HepG2 (cell line): Measurements from ENCODE around the gene HSF4. TPM values are rescaled to one million over a fixed set of nuclear protein-coding genes. Genes with fewer than 3 reads are reported as not detected.

Source experiments
- CREB3 ChIP-seq: sonication (generic); formaldehyde crosslinking; IDR thresholded peaks from 2 replicates; pipeline ENCODE4 v1.5.0; 2020; ENCODE audit warnings: missing genetic modification reagents
- ISX ChIP-seq: sonication (generic); formaldehyde crosslinking; conservative IDR thresholded peaks from 2 replicates; pipeline ENCODE4 v1.5.0; 2020; ENCODE audit warnings: missing genetic modification reagents
- NRL ChIP-seq: sonication (generic); formaldehyde crosslinking; IDR thresholded peaks from 2 replicates; pipeline ENCODE4 v1.5.0; 2020; ENCODE audit warnings: missing genetic modification reagents, mild to moderate bottlenecking, moderate library complexity, borderline replicate concordance
- PAWR ChIP-seq: sonication (generic); formaldehyde crosslinking; IDR thresholded peaks from 2 replicates; pipeline ENCODE4 v1.4.0; 2020; ENCODE audit warnings: missing genetic modification reagents, mild to moderate bottlenecking, borderline replicate concordance
- PTBP1 ChIP-seq: fragments of 200-400 bp; formaldehyde crosslinking; IDR thresholded peaks from 2 replicates; pipeline ENCODE4 v1.6.1; 2018; ENCODE audit warnings: low read length, low read depth; ENCODE audit not compliant: poor library complexity, severe bottlenecking
- RBM39 ChIP-seq: fragments of 200-400 bp; formaldehyde crosslinking; IDR thresholded peaks from one replicate; pipeline ENCODE4 v1.6.1; 2018; ENCODE audit warnings: antibody characterized with exemption, mild to moderate bottlenecking, low read depth, low read length; ENCODE audit not compliant: poor library complexity, severe bottlenecking
- REST ChIP-seq, 2 experiments: IDR thresholded peaks; 2 replicates each; pipeline ENCODE4 v1.6.1; 2011 to 2012; ENCODE audit warnings: low read length in 2 of 2, borderline replicate concordance in 1 of 2, low read depth in 1 of 2, mild to moderate bottlenecking in 1 of 2, moderate library complexity in 1 of 2
- SAP130 ChIP-seq: IDR thresholded peaks from 2 replicates; pipeline ENCODE4 v1.6.1; 2016; ENCODE audit warnings: low read depth
- THYN1 ChIP-seq: sonication (generic); formaldehyde crosslinking; IDR thresholded peaks from 2 replicates; pipeline ENCODE4 v1.8.1; 2023; ENCODE audit warnings: low read depth, mild to moderate bottlenecking, moderate library complexity, missing genetic modification reagents, borderline replicate concordance
- ZBTB21 ChIP-seq: sonication (generic); formaldehyde crosslinking; IDR thresholded peaks from 2 replicates; pipeline ENCODE4 v1.4.0; 2020; ENCODE audit warnings: missing genetic modification reagents
- ZNF251 ChIP-seq: sonication (generic); formaldehyde crosslinking; IDR thresholded peaks from 2 replicates; pipeline ENCODE4 v1.9.0; 2021; ENCODE audit warnings: mild to moderate bottlenecking, missing genetic modification reagents
- ZNF276 ChIP-seq: sonication (generic); formaldehyde crosslinking; IDR thresholded peaks from 2 replicates; pipeline ENCODE4 v1.4.0; 2020; ENCODE audit warnings: mild to moderate bottlenecking, low read depth, missing genetic modification reagents
- ZSCAN31 ChIP-seq: sonication (generic); formaldehyde crosslinking; IDR thresholded peaks from 2 replicates; pipeline ENCODE4 v1.5.0; 2020; ENCODE audit warnings: low read depth, mild to moderate bottlenecking, missing genetic modification reagents
- polyA plus RNA-seq, 8 experiments: library from polyadenylated mRNA; depleted of rRNA in 3 of 8; stranded (reverse) in 7 of 8; unstranded in 1 of 8; fragments of >200 nt; fragmentation: Illumina TruSeq in 4 of 8; extraction: Trizol in 4 of 8; gene quantifications; 2 replicates each; pipeline versions ENCODE4 v1.2.1 to v1.2.3, GENCODE V29; 2011 to 2016; ENCODE audit warnings: low read depth in 4 of 8, missing spikeins in 1 of 8, mixed read lengths in 1 of 8; ENCODE audit not compliant: insufficient read depth in 1 of 8
- total RNA-seq, 5 experiments: library from RNA; depleted of rRNA; stranded (reverse); fragments of >200 nt; fragmentation: Illumina TruSeq; extraction: Trizol; gene quantifications; 2 replicates each; pipeline ENCODE4 v1.2.3, GENCODE V29; 2016; ENCODE audit warnings: low read depth in 1 of 5
- TF ChIP-seq, protein P1 (sequence below): sonication (generic); formaldehyde crosslinking; IDR thresholded peaks from 2 replicates; pipeline ENCODE4 v1.4.0; 2020; ENCODE audit warnings: missing genetic modification reagents, borderline replicate concordance
- TF ChIP-seq, protein P2 (sequence below): sonication (generic); formaldehyde crosslinking; IDR thresholded peaks from 2 replicates; pipeline ENCODE4 v1.5.1; 2020; ENCODE audit warnings: mild to moderate bottlenecking, moderate library complexity, missing genetic modification reagents
- TF ChIP-seq, protein P3 (sequence below): sonication (generic); formaldehyde crosslinking; IDR thresholded peaks from 2 replicates; pipeline ENCODE4 v1.5.0; 2020; ENCODE audit warnings: missing genetic modification reagents

Gene HSF4
- total and polyA plus RNA-seq, 2 of the 13 experiments (the other 11 are each of a cell fraction or from before 2014, with no cell fraction given), result 3.5 to 16.9 TPM

DNA sequence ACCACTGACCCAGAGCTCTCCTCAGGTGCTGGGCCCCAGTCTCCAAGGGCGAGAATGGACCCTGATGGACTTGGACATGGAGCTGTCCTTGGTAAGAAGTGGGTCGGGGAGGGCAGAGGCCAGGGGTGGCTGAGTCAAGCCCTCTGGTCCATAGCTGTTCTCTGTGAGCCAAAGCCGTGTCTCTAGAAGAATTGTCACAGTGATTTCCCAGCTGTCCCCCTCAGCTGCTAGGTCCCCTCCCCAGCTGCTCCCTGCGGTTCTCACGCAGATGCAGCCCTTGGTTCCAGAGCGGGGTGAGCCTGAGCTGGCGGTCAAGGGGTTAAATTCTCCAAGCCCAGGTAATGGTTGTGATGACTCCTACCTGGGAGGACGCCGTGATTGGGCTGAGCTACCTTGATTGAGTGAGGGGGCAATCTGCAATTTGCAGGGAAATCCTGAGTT, 4.5 kb downstream of the HSF4 start (continued):
- TF ChIP-seq REST (IDR thresholded peaks at IDR 0.05; ENCODE audit: borderline replicate concordance in 1 of 2, low read depth in 1 of 2, low read length in 2 of 2), result peak in 1 of 2 experiments; percentile 91; a peak in 2 of 4 replicates
- no peak for TF ChIP-seq RBM39
- TF ChIP-seq NRL, result no peak; the same call in 1 of the 2 replicates
- no peak for TF ChIP-seq ZSCAN31 (CRISPR knock-in tag)
- TF ChIP-seq PAWR, result no peak
- no peak for TF ChIP-seq ZBTB21
- TF ChIP-seq SAP130 (CRISPR knock-in tag), result 0 out of 2 replicates have a peak, but pooled peaks have one; percentile 12
- TF ChIP-seq CREB3, result no peak
- TF ChIP-seq, protein P1, sequence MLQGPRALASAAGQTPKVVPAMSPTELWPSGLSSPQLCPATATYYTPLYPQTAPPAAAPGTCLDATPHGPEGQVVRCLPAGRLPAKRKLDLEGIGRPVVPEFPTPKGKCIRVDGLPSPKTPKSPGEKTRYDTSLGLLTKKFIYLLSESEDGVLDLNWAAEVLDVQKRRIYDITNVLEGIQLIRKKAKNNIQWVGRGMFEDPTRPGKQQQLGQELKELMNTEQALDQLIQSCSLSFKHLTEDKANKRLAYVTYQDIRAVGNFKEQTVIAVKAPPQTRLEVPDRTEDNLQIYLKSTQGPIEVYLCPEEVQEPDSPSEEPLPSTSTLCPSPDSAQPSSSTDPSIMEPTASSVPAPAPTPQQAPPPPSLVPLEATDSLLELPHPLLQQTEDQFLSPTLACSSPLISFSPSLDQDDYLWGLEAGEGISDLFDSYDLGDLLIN (CRISPR knock-in tag), result no peak
- TF ChIP-seq, protein P2, sequence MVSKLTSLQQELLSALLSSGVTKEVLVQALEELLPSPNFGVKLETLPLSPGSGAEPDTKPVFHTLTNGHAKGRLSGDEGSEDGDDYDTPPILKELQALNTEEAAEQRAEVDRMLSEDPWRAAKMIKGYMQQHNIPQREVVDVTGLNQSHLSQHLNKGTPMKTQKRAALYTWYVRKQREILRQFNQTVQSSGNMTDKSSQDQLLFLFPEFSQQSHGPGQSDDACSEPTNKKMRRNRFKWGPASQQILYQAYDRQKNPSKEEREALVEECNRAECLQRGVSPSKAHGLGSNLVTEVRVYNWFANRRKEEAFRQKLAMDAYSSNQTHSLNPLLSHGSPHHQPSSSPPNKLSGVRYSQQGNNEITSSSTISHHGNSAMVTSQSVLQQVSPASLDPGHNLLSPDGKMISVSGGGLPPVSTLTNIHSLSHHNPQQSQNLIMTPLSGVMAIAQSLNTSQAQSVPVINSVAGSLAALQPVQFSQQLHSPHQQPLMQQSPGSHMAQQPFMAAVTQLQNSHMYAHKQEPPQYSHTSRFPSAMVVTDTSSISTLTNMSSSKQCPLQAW, result 0 out of 2 replicates have a peak, but pooled peaks have one; percentile 31
- no peak for TF ChIP-seq ISX (CRISPR knock-in tag)
- TF ChIP-seq, protein P3, sequence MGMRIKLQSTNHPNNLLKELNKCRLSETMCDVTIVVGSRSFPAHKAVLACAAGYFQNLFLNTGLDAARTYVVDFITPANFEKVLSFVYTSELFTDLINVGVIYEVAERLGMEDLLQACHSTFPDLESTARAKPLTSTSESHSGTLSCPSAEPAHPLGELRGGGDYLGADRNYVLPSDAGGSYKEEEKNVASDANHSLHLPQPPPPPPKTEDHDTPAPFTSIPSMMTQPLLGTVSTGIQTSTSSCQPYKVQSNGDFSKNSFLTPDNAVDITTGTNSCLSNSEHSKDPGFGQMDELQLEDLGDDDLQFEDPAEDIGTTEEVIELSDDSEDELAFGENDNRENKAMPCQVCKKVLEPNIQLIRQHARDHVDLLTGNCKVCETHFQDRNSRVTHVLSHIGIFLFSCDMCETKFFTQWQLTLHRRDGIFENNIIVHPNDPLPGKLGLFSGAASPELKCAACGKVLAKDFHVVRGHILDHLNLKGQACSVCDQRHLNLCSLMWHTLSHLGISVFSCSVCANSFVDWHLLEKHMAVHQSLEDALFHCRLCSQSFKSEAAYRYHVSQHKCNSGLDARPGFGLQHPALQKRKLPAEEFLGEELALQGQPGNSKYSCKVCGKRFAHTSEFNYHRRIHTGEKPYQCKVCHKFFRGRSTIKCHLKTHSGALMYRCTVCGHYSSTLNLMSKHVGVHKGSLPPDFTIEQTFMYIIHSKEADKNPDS, result 0 out of 2 replicates have a peak, but pooled peaks have one; percentile 59
- TF ChIP-seq ZNF251 (CRISPR knock-in tag), result no peak
- no peak for TF ChIP-seq PTBP1
- no peak for TF ChIP-seq THYN1 (CRISPR knock-in tag)
- TF ChIP-seq ZNF276 (CRISPR knock-in tag), result no peak
